Body of pancreas (tissue), 4 donors: ENCODE data around the gene ADAMTS2.

Experiments
- CTCF ChIP-seq, 7 experiments: fragments of 450-650 bp in 4 of 7; fragments of 200-600 bp in 3 of 7; sonication (generic) in 3 of 7; IDR thresholded peaks; one replicate each; pipeline ENCODE4 v1.5.1; 2016 to 2019; ENCODE audit warnings: antibody characterized with exemption in 7 of 7
- POLR2A ChIP-seq, 3 donors: fragments of 450-650 bp; IDR thresholded peaks; one replicate each; pipeline ENCODE4 v1.6.1; 2016; ENCODE audit warnings: antibody characterized with exemption in 3 of 3, mild to moderate bottlenecking in 2 of 3

- no peak for TF ChIP-seq CTCF (IDR thresholded peaks at IDR 0.05)
- no peak for TF ChIP-seq POLR2A (IDR thresholded peaks at IDR 0.05)
These were observed 32.6 kb downstream of the ADAMTS2 start for GRCh38 chr5:179312557-179313235.
